ENCODE results near the gene DLL3.
"Not testable (repeated sequence)": the region's sequence is repeated elsewhere in the genome, so short reads cannot be mapped to it uniquely, and the experiment has no call there.

The DLL3 gene

DNA sequence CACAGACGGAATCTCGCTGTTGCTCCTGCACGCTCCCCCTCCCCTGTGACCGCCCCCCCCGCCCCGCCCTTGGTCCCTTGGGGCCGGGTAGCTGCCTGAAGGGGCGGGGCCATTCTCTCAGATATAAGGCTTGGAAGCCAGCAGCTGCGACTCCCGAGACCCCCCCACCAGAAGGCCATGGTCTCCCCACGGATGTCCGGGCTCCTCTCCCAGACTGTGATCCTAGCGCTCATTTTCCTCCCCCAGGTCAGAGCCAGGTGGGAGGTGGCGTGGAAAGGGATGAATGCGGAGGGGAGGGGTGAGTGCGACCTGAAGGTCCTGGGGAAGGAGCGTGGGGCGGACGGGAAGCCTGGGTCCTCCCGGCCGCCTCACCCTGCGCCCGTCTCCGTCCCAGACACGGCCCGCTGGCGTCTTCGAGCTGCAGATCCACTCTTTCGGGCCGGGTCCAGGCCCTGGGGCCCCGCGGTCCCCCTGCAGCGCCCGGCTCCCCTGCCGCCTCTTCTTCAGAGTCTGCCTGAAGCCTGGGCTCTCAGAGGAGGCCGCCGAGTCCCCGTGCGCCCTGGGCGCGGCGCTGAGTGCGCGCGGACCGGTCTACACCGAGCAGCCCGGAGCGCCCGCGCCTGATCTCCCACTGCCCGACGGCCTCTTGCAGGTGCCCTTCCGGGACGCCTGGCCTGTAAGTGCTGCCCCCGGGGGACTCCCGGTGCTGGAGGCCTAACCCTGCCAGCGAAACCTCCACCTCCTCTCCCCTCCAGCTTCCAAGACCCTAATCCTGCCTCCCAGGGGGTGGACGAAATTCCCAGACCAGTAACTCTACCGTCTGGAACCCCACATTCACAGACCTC lies at the start of gene DLL3:
DLL3 (plus strand) TSS at position 150 of the 845 bp plus-strand sequence; CDS start at position 178, 28 bp downstream.
- DNase-seq, result no peak

DNA sequence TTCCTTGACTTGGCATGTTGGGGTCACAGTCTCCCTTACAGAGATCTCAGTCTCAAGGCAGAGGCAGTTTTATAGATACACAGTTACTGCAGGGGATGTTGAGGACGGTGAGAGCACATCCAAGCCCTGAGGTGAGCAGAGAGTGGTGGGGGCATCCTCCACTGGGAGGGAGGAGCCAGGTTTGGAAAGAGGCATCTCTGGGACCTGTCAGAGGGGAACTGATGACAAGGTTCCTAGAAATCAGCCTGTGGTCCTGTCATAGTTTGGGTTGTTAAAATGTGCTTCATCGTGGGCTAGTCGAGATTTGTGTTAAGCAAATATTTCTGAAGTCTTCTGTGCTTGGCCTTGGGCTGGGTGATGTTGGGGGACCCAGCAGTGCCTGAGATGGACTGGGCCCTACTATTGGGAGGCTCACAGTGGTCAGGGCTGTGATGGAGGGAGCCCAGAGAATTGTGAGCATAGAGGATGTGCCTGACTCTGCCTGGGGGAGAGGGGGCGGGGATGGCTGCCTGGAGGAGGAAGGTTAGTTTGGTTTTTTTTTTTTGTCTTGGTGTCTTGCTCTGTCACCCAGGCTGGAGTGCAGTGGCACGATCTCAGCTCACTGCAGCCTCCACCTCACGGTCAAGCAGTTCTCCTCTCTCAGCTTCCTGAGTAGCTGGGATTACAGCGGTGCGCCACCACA lies 49.5 kb upstream of the DLL3 start:
- DNase-seq, result no peak

DNA sequence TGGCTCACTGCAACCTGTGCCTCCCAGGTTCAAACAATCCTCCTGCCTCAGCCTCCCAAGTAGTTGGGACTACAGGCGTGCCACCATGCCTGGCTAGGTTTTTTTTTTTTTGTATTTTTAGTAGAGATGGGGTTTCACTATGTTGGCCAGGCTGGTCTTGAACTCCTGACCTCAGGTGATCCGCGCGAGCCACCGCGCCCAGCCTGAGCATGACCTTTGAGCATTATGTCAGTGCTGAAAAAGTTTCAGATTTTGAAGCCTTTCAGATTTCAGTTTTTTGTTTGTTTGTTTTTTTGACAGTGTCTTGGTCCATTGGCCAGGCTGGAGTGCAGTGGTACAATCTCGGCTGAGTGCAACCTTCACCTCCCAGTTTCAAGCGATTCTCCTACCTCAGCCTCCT lies 47.5 kb upstream of the DLL3 start:
- not testable (repeated sequence) for DNase-seq

GRCh38 chr19:39463403-39463802 lies 35.3 kb upstream of the DLL3 start:
- DNase-seq, result no peak

GRCh38 chr19:39465956-39466747 lies 32.6 kb upstream of the DLL3 start:
- DNase-seq, result no peak

DNA sequence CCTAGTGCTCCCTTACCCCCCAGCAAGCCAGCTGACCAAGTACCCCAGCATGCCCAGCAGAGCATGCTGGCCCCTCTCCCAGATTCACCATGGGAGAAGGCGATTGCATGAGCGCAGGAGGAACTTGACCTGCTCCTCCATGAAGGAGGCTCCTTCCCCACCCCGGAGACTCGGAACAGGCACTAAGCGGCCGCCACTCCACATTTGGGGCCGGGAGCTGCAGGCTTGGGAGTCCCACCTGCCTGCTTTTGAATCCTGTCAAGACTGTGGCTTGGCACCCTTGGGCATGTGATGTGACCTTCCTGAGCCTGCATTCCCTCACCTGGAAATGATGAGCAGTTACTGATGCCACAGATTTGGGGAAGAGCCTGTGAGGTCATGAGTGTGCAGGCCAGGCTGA lies 30.8 kb upstream of the DLL3 start:
- no peak for DNase-seq

DNA sequence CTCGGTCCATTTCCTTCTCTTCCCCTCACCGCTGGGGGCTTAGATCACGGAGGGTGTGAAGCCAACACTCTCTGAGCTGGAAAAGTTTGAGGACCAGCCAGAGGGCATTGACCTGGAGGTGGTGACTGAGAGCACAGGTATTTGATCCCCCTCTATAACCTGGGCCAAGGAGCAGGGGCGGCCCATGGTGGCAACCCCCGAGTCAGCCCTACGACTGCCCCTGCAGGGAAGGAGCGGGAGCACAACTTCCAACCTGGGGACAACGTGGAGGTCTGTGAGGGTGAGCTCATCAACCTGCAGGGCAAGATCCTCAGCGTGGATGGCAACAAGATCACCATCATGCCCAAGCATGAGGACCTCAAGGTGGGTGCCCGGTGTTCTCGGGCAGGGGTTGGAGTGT lies 29.7 kb upstream of the DLL3 start:
- no peak for DNase-seq

DNA sequence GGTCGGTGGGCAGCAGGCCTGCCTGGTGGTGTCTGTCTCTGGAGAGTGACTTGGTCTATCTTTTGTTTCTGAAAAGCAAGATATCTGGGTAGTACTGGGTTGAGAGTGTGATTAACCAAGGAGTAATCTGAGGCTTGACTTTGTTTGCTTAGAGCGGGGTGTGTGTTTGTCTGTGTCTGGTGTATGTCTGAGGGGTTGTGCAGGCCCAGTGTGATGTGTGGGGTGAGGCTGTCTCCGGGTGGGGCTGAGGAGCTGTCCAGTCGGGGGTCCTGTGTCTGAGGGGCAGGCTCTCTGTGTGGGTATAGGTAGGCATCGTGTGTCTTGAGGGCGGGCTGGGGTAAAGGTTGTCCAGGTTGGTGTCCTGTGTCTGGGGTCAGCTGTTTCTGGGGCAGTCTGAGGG lies 29.2 kb upstream of the DLL3 start:
- DNase-seq, result no peak

- DNase-seq, result no peak
Measured at GRCh38 chr19:39470724-39471339, 27.9 kb upstream of the DLL3 start.

- no peak for DNase-seq
Measured at GRCh38 chr19:39471756-39472536, 26.8 kb upstream of the DLL3 start.

DNA sequence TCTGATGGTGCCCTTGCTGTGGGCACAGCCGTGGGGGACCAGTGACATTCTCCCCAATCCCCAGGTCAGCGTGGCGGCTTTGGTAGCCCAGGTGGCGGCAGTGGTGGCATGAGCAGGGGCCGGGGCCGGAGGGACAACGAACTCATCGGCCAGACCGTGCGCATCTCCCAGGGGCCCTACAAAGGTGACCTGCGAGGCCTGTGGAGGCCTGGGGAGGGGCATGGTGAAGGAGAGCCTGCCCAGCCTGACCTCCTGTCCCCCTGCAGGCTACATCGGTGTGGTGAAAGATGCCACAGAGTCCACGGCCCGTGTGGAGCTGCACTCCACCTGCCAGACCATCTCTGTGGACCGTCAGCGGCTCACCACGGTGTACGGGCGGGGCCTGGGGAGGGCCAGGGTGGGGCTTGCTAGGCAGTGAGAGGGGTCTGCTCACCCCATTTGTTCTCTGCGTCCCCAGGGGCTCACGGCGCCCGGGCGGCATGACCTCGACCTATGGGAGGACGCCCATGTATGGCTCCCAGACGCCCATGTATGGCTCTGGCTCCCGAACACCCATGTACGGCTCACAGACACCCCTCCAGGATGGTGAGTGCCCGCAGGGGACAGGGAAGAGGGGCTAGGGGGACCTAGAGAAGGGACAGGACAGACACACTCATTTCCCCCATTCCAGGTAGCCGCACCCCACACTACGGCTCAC lies 25.9 kb upstream of the DLL3 start:
- no peak for DNase-seq

DNA sequence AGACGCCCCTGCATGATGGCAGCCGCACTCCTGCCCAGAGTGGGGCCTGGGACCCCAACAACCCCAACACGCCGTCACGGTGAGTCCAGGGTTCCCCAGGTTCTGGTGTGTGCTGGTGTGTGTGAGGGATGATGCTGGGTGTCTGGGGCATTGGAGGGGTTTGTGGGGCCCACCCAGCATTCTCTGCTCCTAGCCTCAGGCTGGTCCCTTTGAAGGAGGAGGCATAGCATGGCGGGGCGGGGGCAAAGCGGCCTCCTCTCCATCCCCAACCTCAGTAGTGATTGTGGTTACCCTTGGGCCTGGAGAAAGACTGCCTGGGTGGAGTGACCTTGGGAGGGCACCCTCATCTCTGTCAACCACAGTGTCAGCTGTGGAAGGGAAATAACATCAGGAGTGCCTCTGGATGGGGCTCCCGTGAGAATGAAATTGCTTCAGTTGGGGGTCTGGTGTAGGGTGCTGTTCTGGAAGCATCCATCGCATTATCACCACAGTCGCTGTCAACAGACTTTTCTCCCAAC lies 25.2 kb upstream of the DLL3 start:
- no peak for DNase-seq

DNA sequence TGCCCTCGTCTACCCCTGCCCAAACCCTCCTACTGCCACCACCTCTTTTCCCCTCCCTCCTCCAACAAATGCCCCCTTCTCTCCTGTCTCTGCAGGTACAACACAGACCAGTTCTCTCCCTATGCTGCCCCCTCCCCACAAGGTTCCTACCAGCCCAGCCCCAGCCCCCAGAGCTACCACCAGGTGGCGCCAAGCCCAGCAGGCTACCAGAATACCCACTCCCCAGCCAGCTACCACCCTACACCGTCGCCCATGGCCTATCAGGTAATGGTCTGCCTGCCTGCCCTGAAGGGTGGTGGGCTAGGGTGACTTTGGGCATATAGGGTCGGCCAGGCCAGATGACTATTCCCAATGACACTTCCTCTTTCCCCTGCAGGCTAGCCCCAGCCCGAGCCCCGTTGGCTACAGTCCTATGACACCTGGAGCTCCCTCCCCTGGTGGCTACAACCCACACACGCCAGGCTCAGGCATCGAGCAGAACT lies 24.6 kb upstream of the DLL3 start:
- peak; percentile 79 for DNase-seq

DNA sequence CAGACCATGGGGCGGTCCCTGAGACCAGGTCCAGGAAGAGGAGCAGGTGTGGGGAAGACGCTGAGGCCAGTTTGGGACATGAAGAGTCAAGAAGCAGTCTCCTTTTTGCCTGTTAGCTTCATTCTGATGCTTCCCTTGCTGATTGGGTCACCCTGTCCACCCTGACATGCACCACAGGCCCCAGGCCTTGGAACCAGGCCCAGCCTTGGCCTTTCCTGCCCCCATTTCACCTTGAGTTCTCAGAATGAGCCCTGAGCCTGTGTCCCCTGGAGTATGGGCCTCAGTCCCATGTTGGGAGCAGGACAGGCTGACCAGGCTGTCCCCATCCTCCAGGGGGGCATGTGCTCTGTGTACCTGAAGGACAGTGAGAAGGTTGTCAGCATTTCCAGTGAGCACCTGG lies 23.0 kb upstream of the DLL3 start:
- no peak for DNase-seq

GRCh38 chr19:39479319-39479801 lies 19.4 kb upstream of the DLL3 start:
- not testable (repeated sequence) for DNase-seq

DNA sequence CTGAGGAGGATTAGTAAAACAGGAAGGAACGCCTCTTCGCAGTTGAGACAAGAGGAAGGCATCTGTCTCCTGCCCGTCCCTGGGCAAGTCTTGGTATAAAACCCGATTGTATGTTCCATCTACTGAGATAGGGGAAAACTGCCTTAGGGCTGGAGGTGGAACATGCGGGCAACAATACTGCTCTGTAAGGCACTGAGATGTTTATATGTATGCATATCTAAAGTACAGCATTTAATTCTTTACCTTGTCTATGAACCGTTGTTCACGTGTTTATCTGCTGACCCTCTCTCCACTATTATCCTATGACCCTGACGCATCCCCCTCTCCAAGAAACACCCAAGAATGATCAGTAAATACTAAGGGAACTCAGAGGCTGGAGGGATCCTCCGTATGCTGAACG lies 18.8 kb upstream of the DLL3 start:
- DNase-seq, result no peak

DNA sequence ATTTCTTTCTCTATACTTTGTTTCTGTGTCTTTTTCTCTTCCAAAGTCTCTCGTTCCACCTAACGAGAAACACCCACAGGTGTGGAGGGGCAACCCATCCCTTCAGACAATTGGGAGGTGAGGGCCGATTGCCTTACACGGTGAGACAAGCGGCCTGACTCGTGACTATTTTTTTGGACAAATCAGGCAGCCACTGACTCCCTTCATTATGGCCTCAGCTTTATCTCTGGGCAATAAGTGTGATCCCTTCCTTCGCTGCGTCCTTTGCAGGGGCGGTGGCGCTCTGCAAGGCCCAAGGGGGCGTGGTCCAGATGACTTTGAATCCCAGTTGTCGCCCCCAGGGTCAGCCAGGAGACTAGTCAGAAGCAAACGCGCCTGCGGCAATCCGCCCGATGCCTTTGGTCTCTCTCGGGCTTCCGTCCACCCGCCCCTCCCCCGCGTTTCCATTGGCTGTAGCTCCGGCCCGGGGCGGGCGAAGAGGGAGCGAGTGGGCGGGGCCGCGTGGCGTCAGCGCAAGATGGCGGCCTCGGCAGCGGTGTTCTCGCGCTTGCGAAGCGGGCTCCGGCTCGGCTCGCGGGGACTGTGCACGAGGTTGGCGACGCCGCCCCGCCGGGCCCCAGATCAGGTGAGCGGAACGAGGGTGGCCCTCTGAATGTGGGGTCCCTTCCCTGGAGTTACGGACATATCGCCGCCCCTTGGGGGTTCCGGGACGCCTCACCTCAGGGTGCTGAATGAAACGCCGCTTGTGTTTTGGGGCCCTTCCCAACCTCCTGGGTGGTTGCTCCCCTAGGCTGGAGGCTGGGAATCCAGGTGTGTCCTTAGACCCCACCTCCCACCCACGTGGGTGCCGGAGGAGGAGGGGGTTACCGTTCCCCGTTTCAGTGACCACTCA lies 18.2 kb upstream of the DLL3 start, which contains the start of gene TIMM50:
TIMM50 (plus strand) TSS at position 502 of the 892 bp plus-strand sequence; CDS start at position 518, 16 bp downstream.
- DNase-seq, result peak; percentile 99

DNA sequence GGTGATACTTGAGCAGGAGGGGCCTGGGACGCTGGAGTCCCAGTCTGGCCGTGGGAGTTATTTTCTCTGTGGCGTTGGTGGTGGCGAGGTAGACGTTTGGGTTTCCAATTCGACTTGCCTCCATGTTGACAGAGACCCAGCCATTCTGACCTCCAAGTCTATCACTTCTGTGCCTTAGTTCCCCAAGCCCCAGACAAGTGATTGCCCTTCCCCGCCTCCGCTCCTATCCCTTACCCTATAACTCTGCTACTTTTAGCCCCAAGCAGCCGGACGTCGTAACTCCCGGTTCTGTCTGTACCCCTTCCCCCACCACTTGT lies 17.6 kb upstream of the DLL3 start:
- no peak for DNase-seq

GRCh38 chr19:39481676-39482075 lies 17.1 kb upstream of the DLL3 start:
- no peak for DNase-seq

- DNase-seq, result no peak
Measured at GRCh38 chr19:39483141-39483540, 15.6 kb upstream of the DLL3 start.

Data from stimulated activated CD4-positive, alpha-beta T cell treated with anti-CD3 and anti-CD28 coated beads, Interleukin-4, amount 100 ng/mL, for 24 hours (primary cell).